Stimulated activated CD4-positive, alpha-beta T cell treated with anti-CD3 and anti-CD28 coated beads, Interleukin-1b, Interleukin-23, amount 100 ng/mL, for 24 hours (primary cell): Measurements from ENCODE around the gene GLIPR1.
"Not testable (repeated sequence)": the region's sequence is repeated elsewhere in the genome, so short reads cannot be mapped to it uniquely, and the experiment has no call there.

ENCODE experiments used
- DNase-seq, 4 experiments: peaks; one replicate each; pipeline ENCODE4 v3.0.0-alpha.2; 2020; ENCODE audit warnings: low read depth in 4 of 4, low spot score in 1 of 4

The GLIPR1 gene

DNA sequence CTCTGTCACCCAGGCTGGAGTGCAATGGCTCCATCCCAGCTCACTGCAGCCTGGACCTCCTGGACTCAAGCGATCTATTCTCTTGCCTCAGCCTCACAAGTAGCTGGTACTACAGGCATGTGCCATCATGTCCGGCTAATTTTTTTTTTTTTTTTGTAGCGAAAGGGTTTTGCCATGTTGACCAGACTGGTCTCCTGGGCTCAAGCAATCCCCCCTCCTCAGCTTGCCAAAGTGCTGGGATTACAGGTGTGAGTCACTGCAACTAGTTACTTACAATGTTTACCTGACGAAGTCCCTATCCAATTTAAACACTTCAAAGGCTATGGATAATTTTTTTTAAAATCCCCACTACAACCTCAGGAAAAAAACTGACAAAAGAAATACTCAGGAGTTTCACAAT, 29.1 kb downstream of the GLIPR1 start:
- DNase-seq: no peak

DNA sequence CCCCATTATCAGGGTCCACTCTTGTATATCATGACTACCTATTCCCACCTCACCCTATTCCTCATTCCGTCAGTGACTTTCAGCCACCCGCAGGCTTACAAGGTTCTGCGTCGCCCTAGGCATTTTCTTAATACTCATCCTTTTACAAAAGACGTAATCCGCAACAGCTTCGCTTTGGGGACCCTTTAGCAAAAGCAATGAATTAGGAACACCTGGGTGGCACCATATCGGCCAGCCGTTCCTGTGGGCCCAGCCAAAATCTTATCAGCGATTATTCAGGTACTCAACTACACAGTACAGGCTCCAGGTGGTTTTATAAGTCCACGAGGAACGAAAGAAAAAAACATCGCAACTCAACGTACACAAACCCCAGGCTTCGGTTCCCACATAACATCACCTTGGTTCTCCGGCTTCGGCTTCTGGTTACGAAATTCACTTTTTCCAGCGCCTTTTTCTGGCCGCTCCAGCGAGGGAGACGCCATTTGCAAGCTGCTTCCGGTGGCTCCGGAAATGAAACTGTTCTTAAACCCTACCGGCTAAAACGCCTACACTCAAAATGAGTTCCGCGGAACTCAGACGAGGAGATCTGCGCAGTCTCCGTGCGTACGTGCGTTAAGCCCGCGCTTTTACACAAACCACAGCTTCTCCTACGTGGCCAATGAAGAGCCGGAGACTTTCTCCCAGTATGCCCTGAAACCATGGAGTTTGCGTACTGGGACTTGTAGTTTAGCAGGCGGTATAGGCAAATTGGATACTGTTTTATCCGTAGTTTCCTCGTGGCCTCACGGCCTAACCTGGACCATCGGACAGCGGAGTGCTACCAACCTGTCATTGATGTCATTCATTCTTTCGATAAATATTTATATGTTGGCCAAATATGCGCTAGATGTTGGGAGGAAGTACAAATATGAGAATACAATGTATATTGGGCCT, 30.8 kb downstream of the GLIPR1 start, which contains the start of gene KRR1:
KRR1 (minus strand) TSS at position 494 of the 933 bp plus-strand sequence; CDS start at position 482, 12 bp downstream.
- DNase-seq: peak; percentile 62 to 82 (median 76)

DNA sequence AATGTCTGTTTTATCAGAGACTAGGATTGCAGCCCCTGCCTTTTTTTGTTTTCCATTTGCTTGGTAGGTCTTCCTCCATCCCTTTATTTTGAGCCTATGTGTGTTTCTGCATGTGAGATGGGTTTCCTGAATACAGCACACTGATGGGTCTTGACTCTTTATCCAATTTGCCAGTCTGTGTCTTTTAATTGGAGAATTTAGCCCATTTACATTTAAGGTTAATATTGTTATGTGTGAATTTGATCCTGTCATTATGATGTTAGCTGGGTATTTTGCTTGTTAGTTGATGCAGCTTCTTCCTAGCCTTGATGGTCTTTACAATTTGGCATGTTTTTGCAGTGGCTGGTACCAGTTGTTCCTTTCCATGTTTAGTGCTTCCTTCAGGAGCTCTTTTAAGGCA, 40.7 kb downstream of the GLIPR1 start:
- DNase-seq: not testable (repeated sequence)

DNA sequence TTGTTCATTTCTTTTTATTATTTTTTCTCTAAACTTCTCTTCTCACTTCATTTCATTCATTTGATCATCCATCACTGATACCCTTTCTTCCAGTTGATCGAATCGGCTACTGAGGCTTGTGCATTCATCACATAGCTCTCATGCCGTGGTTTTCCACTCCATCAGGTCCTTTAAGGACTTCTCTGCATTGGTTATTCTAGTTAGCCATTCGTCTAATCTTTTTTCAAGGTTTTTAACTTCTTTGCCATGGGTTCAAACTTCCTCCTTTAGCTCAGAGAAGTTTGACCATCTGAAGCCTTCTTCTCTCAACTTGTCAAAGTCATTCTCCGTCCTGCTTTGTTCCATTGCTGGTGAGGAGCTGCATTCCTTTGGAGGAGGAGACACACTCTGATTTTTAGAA, 41.6 kb downstream of the GLIPR1 start:
- DNase-seq: not testable (repeated sequence)

DNA sequence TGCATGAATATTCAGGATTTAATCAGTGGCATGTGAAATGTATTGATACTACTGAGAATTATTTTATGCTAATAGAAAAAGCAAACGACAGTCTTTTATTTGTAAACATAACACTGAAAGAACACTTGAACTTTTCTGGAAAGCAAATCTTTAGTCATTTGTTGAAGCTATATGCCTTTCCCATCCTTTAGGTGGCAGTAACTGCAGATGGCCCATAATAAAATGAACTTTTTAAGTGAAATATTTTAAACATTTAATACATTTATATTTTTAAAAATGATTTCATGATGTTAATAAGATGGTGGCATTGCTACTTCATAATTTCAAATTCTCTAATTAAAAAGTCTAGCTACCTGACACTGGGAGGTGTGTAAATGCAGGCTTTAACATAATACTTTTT, 44.7 kb downstream of the GLIPR1 start:
- DNase-seq: no peak

DNA sequence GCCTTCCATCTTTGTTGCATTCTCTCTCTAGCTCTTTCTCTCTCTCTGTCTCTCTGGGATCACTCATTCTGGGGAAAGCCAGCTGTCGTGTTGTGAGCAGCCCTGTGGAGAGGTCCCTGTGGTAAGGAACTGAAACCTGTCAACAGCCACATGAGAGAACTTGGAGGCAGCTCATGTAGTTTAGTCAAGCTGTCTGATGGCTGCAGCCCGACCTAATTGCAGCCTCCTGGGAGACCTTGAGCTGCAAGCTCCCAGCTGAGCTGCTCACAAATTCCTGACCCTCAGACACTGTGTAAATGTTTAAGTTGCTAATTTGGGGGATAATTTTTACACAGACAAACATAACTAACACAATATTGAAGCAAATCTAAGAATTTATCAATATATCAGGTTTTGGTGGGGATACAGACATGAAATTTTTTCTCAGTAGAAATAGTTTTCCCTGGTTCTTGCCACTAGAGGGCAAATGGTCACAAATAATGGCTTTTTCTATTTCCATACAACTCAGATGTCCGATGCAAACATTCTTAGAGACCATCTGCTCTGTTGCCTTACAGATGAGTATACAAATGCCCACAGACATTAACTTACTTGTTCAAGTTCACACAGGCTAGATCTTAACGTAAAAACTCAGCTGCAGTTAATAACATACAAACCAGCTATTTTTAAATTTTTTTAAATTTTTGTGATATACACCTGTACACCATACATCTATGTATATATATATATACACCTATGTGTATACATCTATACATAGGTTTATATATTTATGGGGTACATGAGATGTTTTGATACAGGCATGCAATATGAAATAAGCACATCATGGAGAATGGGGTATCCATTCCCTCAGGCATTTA, 46.3 kb downstream of the GLIPR1 start:
- DNase-seq: no peak

DNA sequence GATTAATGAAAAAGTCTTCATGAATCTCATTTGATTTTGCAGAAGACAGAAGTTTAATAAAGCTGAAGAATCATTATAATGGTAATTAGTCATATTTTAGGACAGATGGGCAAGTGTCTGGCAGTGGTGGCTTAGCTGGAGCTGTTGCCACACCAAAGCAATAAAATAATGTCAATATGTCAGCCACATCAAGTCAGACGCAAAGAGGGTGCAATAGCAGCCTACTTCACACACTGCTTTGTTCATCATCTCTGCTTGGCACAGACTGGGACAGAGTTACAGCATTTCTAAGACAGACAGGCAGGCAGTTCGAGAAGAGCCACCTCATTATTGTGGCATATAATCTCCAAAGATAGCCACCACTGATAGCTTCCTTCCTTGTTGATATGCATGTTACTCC, 47.7 kb downstream of the GLIPR1 start:
- no peak for DNase-seq

DNA sequence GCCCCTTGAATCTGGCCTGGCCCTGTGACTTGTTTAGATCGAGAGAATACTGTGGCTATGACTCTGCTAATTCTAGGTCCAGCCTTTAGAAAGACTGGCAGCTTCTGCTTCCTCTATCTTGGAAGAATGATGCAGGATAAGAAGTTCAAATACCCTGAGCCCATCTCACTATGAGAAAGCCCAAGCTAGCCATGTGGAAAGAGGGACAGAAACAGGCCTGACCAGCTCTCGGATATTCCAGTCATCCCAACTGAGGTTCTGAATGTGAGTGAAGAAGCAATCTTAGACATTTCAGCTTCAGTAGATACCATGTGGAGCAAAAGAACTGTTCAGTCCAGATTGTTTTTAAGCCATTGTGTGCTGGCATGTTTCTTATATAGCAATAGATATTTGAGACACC, 48.1 kb downstream of the GLIPR1 start:
- no peak for DNase-seq

DNA sequence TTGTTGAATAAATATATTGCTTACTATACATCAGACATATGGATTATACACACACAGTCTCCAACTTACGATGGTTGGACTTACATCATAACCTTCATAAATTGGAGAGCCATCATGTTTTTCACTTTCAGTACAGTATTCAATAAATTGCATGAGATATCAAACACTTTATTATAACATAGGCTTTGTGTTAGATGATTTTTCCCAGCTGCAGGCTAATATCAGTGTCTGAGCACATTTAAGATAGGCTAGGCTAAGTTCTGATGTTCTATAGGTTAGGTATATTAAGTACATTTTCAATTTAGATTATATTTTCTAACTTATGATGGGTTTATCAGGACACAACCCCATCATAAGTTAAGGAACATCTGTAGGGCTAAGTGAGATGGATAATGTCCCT, 48.8 kb downstream of the GLIPR1 start:
- DNase-seq: no peak

DNA sequence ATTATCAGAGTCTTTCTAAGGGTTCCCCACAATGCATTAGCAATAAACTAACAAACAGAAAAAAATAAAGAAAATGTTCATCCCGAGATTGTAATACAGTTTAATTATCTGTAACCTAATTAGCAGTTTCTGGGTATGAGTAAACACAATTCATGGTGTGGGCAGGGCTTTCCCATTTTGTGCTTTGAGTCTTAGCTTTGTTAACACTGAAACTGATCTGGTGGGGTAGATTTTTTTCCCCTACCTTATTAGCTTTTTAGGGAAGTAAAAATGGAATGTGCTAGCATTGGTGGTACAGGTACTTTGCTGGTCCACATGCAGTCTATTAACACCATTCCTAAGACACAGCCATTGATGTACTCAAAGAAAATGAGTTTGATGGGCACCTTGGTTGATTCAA, 49.3 kb downstream of the GLIPR1 start:
- no peak for DNase-seq

DNA sequence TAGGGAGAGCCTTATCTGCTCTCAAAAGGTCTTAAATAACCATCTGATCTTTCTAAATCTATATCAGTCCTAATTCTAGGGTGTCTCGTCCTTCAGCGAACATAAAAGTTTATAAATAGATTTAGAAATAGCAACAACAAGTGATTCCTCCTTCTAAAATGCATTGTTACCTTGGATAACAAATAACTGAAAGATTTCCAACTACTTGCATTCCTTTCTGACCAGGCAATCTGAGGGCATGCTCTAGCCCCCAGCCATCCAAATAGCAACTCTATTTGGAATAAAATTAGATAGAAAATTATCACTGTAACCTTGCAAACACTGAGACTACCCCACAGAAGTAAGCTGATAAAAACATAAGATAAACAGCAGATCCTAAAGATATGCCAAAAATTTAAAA, 52.7 kb downstream of the GLIPR1 start:
- DNase-seq: no peak

DNA sequence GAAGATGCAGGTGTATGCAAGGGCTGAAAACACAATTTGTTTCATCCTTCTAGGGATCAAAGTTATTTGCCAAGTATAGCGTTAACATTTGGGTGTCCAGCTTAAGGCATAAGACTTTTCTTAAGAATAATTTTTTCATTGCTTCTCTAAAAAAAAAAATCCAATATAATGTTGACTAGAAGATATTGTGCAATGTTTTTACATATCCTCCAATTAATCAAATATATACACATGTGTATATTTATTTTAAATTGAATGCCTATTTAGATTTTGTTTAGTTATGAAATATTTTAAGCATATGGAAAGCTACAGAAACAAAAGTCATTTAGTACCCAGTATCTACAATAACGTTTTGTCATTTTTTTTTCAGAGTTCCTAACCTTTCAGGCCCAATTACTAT, 59.3 kb downstream of the GLIPR1 start:
- no peak for DNase-seq

DNA sequence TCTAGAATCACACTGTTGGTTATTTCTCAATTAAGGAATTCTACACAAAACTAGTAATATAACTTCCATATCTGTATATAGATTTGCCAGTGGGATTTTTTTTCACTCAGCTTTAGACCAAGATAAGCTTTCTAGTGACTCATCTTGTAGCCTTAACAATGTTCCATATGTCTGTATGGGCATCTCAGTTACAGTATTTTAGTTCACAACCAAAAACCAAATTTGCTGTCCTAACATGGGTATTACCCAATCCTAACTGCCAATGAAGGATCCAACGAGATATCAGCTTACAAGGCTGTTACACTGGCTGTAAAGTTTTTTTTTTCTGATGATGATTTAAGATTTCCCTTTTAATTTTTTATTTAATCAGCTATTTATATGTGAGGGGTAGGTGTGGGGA, 62.4 kb downstream of the GLIPR1 start:
- no peak for DNase-seq

DNA sequence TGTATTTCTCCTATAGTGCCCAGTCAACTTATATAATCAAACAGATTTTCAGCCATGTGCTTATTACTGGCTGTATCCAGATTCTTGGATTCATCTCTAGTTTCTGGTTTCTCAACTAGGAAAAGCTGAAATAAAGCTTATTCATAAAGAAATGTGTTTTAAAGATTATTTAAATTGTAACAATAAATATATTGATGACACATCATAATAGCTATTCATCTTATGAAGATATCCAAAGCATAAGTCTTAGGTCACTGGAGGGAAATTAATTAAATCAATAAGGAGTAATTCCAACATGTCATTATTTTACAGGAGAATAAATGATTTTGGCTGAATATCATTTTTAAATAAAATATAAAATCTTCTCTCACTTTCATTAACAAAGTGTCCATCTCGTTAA, 63.0 kb downstream of the GLIPR1 start:
- no peak for DNase-seq

DNA sequence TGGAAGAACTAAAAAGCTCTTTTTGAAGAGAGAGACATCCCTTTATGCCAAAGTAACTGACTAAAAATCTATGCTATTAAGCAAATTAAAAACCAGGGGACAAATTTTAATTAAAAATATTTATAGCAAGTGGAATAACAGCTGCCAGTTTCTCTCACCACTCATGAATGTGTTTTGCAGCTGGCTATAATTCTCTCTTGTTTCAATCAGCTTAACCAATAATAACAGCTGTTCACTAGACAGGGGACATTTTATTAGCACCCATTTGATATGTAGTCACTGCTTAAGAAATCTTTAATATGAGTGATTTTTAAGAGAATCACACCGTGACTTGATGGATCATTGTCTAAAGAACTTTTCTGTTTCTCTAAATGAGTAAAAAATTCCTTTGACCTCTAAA, 65.1 kb downstream of the GLIPR1 start:
- no peak for DNase-seq

DNA sequence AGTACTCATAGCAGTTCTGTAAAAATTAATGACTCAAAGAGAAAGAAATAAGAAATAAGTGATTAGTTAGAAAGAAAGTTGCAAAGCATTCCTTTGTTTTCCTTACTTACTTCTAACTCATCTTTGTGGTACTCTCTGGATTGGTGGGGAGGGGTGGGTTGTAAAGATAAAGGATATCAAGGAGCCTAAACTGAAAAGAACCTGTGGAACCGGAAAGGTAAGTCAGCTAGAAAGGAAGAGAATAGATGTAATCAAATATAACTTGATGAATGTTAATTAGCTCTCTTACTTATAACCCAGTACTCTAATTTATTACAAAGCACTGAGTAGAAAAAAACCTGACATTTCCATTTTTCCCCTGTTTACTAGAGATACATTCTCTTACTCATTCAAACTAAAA, 68.3 kb downstream of the GLIPR1 start:
- DNase-seq: no peak

DNA sequence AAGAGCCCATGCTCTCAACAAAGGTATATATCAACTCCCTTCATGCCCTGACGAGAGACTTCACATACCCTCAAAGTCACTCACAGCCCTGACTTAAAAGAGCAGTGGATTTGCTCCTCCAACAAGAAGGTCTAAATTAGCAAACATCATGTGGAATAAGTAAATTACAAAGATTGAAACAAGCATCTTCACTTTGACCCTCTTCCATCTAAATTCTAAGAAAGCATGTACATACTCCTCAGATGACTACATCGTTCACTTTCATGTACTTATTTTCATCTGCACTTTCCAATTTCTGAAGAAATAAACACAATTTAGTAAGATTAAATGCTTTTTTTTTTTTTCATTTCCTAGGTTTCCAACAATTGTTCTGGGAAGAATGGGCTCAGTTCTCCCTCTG, 69.4 kb downstream of the GLIPR1 start:
- no peak for DNase-seq

DNA sequence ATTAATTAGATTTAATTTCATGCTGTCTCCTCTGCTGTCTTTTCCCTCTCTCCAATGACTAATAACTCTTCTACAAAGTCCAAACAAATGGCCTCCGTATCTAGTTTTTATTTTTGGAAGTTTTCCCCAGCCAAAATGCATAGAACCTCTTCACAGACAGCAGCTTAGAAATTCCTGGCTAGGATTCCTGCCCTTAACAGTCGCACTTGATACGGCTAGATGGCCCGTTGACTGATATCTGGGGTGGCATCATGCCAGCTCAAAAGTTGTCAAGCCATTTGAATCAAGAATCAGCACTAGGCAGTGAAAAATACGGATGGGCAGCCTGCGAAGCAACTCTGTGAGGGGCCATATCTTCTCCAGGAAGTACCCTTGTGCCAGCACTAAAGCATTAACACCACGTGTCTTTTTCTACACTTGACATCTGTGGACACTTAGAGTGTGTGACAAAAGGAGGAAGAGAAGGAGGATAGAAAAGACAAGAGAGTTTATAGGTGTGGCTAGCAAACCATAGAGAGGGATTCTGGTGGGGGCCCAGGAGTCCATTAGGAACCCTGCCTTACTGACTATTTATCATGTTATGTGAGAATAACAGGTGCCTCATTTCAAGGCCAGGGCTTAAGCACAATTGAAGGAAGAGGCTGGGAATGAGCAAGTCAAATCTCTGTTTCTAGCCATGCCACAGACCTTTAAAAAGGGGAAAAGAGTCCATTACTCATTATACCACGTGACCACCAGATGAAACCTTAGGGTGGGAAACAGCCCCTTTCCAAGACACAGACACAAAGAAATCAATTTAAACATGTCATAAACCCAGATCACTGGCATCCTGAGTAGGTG, 70.1 kb downstream of the GLIPR1 start:
- no peak for DNase-seq

DNA sequence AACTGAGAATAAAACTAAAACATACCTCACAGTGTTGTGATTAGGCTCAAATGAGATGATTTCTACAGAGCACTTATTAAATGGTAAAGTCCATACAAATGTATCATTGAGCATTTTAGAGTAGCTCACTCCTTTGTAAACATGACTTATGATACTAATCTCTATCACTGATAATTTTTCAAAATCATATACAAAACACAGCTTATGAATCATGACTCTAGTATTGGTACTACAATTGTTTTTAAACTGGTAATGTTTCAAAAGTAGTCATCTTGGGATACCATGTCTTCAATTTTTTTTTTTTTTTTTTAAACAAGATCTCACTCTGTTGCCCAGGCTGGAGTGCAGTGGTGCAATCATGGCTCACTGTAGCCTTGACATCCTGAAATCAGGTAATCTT, 70.9 kb downstream of the GLIPR1 start:
- no peak for DNase-seq

DNA sequence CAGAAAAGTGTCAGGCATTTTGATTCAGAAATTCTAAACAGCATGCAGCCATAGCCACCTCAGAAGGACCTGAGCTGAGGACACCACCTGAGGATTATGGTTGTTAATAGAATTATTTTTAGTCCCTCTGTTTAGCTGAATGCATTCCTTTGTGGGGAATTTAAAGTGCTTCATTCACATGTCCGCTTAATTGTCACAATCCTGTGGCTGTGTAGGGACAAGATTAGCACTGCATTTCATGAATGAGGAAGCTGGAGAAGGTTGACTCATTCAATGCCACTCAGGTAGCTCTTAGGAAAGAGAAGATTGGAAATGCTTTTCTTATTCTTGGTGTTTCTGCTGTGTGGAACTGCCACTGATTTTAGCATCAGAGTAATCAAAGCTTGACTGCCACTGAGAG, 72.8 kb downstream of the GLIPR1 start:
- DNase-seq: no peak
